HEK293T (cell line): ENCODE measurements around the gene PPA1.
A peak's percentile ranks its signal among the peaks of the same experiment; 100 is the strongest.
"Not testable (repeated sequence)": the region's sequence is repeated elsewhere in the genome, so short reads cannot be mapped to it uniquely, and the experiment has no call there.

Experiments
- CTCF ChIA-PET: fragments of 350-600 bp; formaldehyde crosslinking; extraction: SDS; loops from one replicate; lab custom pipeline; 2021; ENCODE audit warnings: antibody characterized with exemption, inconsistent platforms; lab: Yijun Ruan, JAX
- POLR2A ChIA-PET: fragments of 350-600 bp; formaldehyde crosslinking; extraction: SDS; loops from one replicate; lab custom pipeline; 2020; ENCODE audit warnings: antibody characterized with exemption, inconsistent platforms; lab: Yijun Ruan, JAX
- DNase-seq: peaks from one replicate; pipeline ENCODE4 v3.0.0; 2012; ENCODE audit warnings: mixed read lengths; ENCODE audit errors: extremely low spot score
- ARNT ChIP-seq: fragments of 450-650 bp; IDR thresholded peaks from 2 replicates; pipeline ENCODE4 v1.6.1; 2017; ENCODE audit warnings: mild to moderate bottlenecking
- BHLHE40 ChIP-seq: fragments of 450-650 bp; IDR thresholded peaks from 2 replicates; pipeline ENCODE4 v1.6.1; 2016; ENCODE audit warnings: mild to moderate bottlenecking, moderate library complexity, borderline replicate concordance
- CTBP1 ChIP-seq: fragments of 450-650 bp; IDR thresholded peaks from 2 replicates; pipeline ENCODE4 v1.6.1; 2016; ENCODE audit warnings: borderline replicate concordance
- ELF4 ChIP-seq: fragments of 450-650 bp; IDR thresholded peaks from 2 replicates; pipeline ENCODE4 v1.6.1; 2017; ENCODE audit warnings: antibody characterized with exemption
- FOXA1 ChIP-seq: fragments of 450-650 bp; IDR thresholded peaks from 2 replicates; pipeline ENCODE4 v1.6.1; 2016; ENCODE audit warnings: mild to moderate bottlenecking
- FOXK2 ChIP-seq: fragments of 450-650 bp; IDR thresholded peaks from 2 replicates; pipeline ENCODE4 v1.6.1; 2016; ENCODE audit warnings: mild to moderate bottlenecking
- FOXM1 ChIP-seq: fragments of 450-650 bp; IDR thresholded peaks from 2 replicates; pipeline ENCODE4 v1.6.1; 2017; ENCODE audit warnings: mild to moderate bottlenecking, borderline replicate concordance
- HDGF ChIP-seq: fragments of 450-650 bp; IDR thresholded peaks from 2 replicates; pipeline ENCODE4 v1.6.1; 2017; ENCODE audit warnings: antibody characterized with exemption, borderline replicate concordance
- L3MBTL2 ChIP-seq: fragments of 450-650 bp; conservative IDR thresholded peaks from 2 replicates; pipeline ENCODE4 v1.6.1; 2016; ENCODE audit warnings: mild to moderate bottlenecking
- LEF1 ChIP-seq: fragments of 450-650 bp; IDR thresholded peaks from 2 replicates; pipeline ENCODE4 v1.6.1; 2017; ENCODE audit warnings: mild to moderate bottlenecking, borderline replicate concordance
- NFRKB ChIP-seq: fragments of 450-650 bp; IDR thresholded peaks from 2 replicates; pipeline ENCODE4 v1.6.1; 2016; ENCODE audit warnings: mild to moderate bottlenecking, moderate library complexity
- PKNOX1 ChIP-seq: fragments of 450-650 bp; IDR thresholded peaks from 2 replicates; pipeline ENCODE4 v1.6.1; 2016
- SP1 ChIP-seq: fragments of 450-650 bp; IDR thresholded peaks from 2 replicates; pipeline ENCODE4 v1.6.1; 2017
- SUZ12 ChIP-seq: fragments of 450-650 bp; IDR thresholded peaks from 2 replicates; pipeline ENCODE4 v1.6.1; 2016; ENCODE audit warnings: mild to moderate bottlenecking
- TARDBP ChIP-seq: fragments of 450-650 bp; IDR thresholded peaks from 2 replicates; pipeline ENCODE4 v1.6.1; 2016
- ZNF384 ChIP-seq: fragments of 450-650 bp; IDR thresholded peaks from 2 replicates; pipeline ENCODE4 v1.6.1; 2016

The PPA1 gene

GRCh38 chr10:70266056-70266455, 32.8 kb upstream of the PPA1 start:
- CTCF ChIA-PET, result interaction anchor here (0.7 kb wide), 1 partner anchor 82 kb away, joined by 3 read pairs; no protein-coding TSS in a partner anchor
- POLR2A ChIA-PET, result interaction anchor here (1.4 kb wide), 1 partner anchor 33 kb away, joined by 12 read pairs; the partner anchor contains the start of gene PPA1
- TF ChIP-seq SP1, result no peak
- TF ChIP-seq ARNT, result no peak
- no peak for TF ChIP-seq TARDBP
- no peak for DNase-seq

GRCh38 chr10:70265032-70265689, 31.9 kb upstream of the PPA1 start:
- TF ChIP-seq BHLHE40 (no peak), SP1 (no peak), FOXM1 (no peak), SUZ12 (no peak), L3MBTL2 (no peak), LEF1 (no peak), FOXA1 (no peak), ARNT (no peak), ELF4 (no peak), CTBP1 (no peak), TARDBP (no peak), ZNF384 (no peak), FOXK2 (no peak)
- peak; percentile 53 for DNase-seq
- POLR2A ChIA-PET, result interaction anchor here (1.2 to 1.4 kb wide), 2 partner anchors 32 to 33 kb away, joined by 5 to 12 read pairs; partner anchors contain the start of gene PPA1
- CTCF ChIA-PET, result interaction anchor here (0.5 to 1.6 kb wide), 18 partner anchors 8 to 229 kb away, joined by 3 to 8 read pairs (median 4); partner anchors contain the start of gene TYSND1

- TF ChIP-seq ELF4 (no peak), FOXK2 (no peak), LEF1 (no peak), SUZ12 (no peak), FOXA1 (no peak), PKNOX1 (no peak), CTBP1 (no peak), ARNT (no peak), SP1 (no peak), ZNF384 (no peak), HDGF (no peak), FOXM1 (no peak), TARDBP (no peak), BHLHE40 (no peak), NFRKB (no peak), L3MBTL2 (no peak)
- POLR2A ChIA-PET, result no interaction called here
- DNase-seq, result no peak
- CTCF ChIA-PET, result interaction anchor here (1.4 kb wide), 1 partner anchor 104 kb away, joined by 6 read pairs; no protein-coding TSS in a partner anchor
Observed at GRCh38 chr10:70260734-70261133, 27.5 kb upstream of the PPA1 start.

GRCh38 chr10:70260259-70260658, 27.0 kb upstream of the PPA1 start:
- no peak for DNase-seq
- TF ChIP-seq ELF4 (no peak), TARDBP (no peak), FOXK2 (no peak), SP1 (no peak), FOXM1 (no peak)
- ChIA-PET POLR2A (no interaction called here), CTCF (interaction anchor here (0.6 to 1.4 kb wide), 2 partner anchors 14 to 104 kb away, joined by 3 to 6 read pairs; no protein-coding TSS in a partner anchor)

GRCh38 chr10:70258216-70258615, 25.0 kb upstream of the PPA1 start:
- POLR2A ChIA-PET, result no interaction called here
- TF ChIP-seq L3MBTL2, result no peak
- no peak for TF ChIP-seq CTBP1
- TF ChIP-seq FOXA1, result no peak
- no peak for TF ChIP-seq FOXK2
- TF ChIP-seq ARNT, result no peak
- no peak for TF ChIP-seq SP1
- no peak for TF ChIP-seq TARDBP
- no peak for TF ChIP-seq NFRKB
- no peak for TF ChIP-seq ZNF384
- no peak for TF ChIP-seq BHLHE40
- no peak for TF ChIP-seq ELF4
- no peak for TF ChIP-seq HDGF
- TF ChIP-seq PKNOX1, result no peak
- TF ChIP-seq LEF1, result no peak
- TF ChIP-seq FOXM1, result no peak
- no peak for TF ChIP-seq SUZ12
- DNase-seq, result no peak
- CTCF ChIA-PET, result interaction anchor here (0.7 kb wide), 1 partner anchor 95 kb away, joined by 3 read pairs; no protein-coding TSS in a partner anchor

GRCh38 chr10:70257816-70258215, 24.6 kb upstream of the PPA1 start:
- POLR2A ChIA-PET, DNase-seq: not testable (repeated sequence)
- CTCF ChIA-PET, result interaction anchor here (0.7 kb wide), 1 partner anchor 96 kb away, joined by 3 read pairs; no protein-coding TSS in a partner anchor

GRCh38 chr10:70256463-70256862, 23.2 kb upstream of the PPA1 start:
- CTCF ChIA-PET, result interaction anchor here (0.8 kb wide), 1 partner anchor 16 kb away, joined by 3 read pairs; no protein-coding TSS in a partner anchor
- no peak for DNase-seq
- TF ChIP-seq ELF4 (no peak), SUZ12 (no peak), ARNT (no peak), NFRKB (no peak), HDGF (no peak), ZNF384 (no peak), L3MBTL2 (no peak), BHLHE40 (no peak), SP1 (no peak), LEF1 (no peak), FOXK2 (no peak), FOXA1 (no peak), PKNOX1 (no peak), TARDBP (no peak), CTBP1 (no peak), FOXM1 (no peak)
- POLR2A ChIA-PET, result no interaction called here
